Measurements from ENCODE around the gene RET.
"Not testable (repeated sequence)": the region's sequence is repeated elsewhere in the genome, so short reads cannot be mapped to it uniquely, and the experiment has no call there.

The RET gene

DNA sequence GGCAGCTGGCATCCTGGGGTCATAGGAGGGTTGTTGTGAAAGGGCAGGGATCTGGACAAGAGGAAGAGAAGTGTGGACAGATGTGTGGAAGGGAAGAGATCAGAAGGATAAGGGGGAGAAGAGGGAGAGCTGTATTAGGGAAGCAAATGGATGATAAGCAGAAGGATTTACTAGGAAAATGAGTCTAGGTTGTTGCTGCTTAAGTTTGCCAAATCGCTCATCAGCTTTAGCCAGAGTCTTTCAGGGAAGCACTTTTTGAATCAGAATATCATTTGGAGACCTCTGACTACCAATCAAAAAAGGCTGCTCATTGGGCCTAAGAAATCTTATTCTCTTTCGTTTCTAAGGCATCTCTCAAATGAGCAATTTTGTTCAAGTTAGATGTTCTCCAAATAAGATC is 58.8 kb downstream of the RET start:
- DNase-seq (ENCODE audit: low read depth in 2 of 2) = no peak

DNA sequence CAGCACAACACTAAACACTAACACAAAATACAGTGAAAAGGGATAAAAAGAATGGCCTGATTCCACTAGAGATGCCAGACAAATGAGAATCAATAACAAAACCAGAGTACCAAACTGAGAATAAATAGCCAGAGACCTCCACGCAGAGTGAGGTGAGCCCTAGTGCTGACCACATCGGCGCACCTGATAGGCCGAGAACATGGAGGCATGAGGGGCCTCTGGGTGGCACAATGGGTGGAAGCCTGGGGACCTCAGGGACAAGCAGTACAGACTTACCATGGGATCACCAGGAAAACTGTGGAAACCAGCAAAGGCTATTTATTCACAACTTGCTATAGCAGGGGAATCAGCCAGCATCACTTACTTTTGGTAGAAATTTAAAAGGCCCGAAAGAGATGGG is 59.6 kb downstream of the RET start:
- DNase-seq (ENCODE audit: low read depth in 2 of 2) = no peak

DNA sequence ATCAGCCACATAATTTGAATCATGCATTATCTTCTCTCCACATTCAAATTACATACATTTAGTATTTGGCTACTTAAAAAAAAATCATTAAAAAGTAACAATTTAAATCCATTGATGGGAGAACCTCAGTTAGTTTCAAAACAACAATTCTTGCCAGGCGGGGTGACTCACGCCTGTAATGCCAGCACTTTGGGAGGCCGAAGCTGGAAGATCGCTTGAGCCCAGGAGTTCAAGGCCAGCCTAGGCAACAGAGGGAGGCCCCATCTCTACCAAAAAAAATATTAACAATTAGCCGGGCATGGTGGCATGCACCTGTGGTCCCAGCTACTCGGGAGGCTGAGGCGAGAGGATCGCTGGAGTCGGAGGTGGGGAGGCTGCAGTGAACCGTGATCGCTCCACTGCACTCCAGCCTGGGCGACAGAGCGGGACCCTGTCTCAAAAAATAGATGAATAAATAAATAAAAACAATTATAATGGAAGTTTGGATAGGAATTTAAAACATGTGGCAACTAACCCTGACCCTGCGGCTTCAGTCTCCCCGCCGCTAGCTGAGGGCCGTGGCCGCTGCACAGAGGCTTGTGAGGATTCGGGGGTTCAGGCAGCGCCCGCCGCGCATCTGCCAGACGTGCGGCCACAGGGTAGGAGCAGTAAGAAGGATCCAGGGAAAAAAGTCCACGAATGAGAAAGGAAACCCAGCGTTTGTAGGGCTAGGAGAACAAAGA is 60.3 kb downstream of the RET start:
- no peak for DNase-seq (ENCODE audit: low read depth in 2 of 2)

DNA sequence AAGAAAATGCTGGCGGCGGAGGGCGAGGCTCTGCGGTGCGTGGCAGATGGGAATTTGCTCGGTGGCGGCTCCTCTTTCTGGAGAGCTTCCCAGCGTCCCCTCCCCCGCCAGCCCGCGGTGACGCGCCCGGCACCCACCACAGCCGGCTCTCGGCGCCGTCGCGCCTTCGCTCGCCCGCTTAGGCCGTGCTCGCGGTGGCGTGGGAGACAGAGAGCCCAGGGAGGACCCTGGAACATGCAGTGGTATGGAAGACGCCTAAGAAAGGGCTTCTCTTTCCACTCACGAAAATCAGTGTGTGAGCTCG is 60.8 kb downstream of the RET start:
- peak; percentile 12 to 32 for DNase-seq (ENCODE audit: low read depth in 2 of 2)

DNA sequence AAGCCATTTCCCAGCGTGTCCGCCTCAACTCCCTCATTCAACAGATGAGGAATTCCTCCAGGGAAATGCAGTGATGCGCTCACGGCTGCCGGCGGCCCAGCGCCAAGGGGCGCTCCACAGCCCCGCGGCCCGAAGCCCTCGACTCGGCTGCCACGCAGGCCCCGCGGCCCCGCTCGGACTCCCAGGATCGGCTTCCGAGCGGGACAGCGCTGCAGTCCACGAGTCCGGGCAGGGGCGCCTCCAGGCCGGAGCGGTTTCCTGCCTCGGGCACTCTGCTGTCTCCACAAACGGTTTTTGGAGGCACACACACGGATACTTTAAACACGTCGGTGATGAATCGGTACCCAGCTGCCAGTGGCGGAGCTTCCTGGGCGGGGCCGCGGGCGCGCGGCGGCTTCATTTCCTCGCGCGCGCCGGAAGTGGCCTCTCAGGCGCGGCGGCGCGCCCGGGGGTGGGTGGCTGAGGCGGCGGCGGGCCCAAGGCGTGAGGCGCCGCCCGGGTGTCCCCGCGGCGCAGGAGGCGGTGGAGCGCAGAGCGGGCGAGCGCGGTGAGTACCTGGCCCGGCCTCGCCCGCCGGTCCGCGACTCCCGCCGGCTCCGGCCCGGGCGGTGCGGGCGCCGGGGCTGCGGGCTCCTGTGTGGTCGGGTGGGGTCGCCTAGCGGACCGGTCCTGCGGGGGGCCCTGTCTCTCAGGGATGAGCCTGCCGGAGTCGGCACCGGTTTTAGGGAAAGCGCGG is 61.3 kb downstream of the RET start, which contains the start of gene CSGALNACT2:
TSS of gene CSGALNACT2 (plus strand) at position 425 of the 736 bp plus-strand sequence. CDS start 16,705 bp downstream, outside the sequence.
- peak; percentile 79 to 84 for DNase-seq (ENCODE audit: low read depth in 2 of 2)

DNA sequence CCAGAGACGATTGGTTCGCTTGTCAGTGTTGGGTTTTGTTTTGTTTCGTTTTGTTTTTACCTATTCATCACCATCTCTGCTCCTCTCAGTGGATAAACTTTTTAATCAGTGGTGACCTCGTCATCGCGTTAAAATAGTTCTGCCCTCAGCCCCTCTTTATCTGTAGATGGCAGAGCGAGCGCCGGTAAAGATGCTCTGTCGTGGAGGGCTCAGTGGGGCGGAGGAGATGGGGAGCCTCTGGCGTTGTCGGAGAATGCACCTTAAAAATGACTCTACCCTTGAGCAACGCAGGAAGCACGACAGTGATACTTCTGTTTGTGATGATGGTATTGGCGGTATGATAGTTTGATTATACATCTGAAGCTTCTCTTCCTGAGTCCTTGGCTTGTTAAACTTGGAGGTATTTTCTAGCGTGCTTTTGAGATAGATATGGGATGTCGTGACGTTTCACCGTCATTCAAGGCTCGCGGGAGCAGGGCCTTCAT is 61.9 kb downstream of the RET start:
- peak; percentile 30 for DNase-seq (ENCODE audit: low read depth in 2 of 2)

DNA sequence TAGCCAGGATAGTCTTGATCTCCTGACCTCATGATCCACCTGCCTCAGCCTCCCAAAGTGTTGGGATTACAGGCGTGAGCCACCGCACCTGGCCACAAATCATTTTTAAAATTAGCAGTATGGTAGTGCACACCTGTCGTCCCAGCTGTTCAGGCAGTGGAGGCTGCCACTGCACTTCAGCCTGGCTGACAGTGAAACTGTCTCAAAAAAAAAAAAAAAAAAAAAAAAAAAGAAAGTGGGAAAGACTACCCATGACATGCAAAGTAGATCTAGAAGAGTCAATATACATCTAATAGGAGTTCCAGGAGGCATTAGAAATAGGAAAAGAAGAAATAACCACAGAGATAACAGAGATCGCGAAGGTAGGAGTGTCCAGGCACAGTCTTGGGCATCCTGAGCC is 64.6 kb downstream of the RET start:
- no peak for DNase-seq (ENCODE audit: low read depth in 2 of 2)

DNA sequence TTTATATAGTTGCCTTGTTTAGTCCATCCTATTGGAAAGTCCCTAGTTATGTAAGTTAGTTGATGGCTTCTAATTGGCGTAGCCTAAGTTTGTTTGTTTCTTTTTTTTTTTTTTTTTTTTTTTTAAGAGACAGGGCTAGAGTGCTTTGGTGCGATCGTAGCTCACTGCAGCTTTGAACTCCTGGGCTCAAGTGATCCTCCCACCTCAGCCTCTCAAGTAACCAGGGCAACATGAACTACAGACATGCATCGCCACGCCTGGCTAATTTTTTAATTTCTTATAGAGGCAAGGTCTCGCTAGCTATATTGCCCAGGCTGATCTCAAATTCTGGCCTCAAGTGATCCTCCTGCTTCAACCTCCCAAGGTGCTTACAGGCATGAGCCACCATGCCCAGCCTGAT is 68.4 kb downstream of the RET start:
- no peak for DNase-seq (ENCODE audit: low read depth in 2 of 2)

DNA sequence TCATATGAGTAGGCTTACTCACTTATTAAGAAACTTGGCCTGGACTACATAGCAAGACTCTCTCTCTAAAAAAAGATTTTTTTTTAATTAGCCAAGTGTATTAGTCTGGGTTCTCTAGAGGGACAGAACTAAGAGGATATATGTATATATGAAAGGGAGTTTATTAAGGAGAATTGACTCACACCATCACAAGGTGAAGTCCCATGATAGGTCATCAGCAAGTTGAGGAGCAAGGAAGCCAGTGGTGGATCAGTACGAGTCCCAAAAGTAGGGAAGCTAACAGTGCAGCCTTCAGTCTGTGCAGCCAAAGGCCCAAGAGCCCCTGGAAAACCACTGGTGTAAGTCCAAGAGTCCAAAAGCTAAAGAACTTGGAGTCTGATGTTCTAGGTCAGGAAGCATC is 69.1 kb downstream of the RET start:
- not testable (repeated sequence) for DNase-seq (ENCODE audit: low read depth in 2 of 2)

DNA sequence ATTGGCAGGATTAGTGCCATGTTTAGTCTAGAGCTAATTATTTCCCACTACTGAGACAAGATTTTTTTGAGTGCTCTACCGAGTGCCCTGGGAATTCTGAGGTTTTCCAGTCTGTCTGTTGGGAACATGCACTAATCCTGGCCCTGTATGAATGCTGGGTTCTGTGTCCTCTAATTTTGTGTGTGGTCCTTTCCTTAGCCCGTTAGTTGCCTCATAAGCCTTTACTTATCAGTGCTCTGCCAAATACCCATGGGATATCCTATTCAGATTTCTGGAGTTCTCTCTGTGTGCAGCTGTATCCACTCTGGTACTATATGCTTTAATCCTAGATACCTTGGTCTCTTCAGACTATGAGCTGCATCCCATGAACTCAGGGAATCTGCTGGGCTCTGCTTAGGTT is 74.5 kb downstream of the RET start:
- DNase-seq (ENCODE audit: low read depth in 2 of 2) = no peak

DNA sequence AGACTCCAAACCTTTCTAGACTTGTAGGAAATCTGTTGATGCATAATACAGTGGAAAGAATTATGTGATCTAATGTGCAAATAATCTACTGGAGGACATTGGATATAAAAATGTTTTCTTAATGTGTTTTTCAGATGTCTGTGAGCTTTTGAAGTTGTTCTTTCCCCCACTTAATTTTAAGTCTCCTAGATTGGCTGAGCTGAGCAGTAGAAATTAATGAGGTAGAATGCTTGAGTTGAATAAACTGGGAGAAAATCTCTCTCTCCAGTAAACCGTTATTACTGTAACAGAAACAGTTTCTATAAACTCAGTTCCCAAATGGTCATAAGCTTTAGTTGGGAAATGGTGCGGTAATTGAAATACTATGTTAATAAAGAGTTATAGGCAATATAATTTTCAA is 77.0 kb downstream of the RET start:
- no peak for DNase-seq (ENCODE audit: low read depth in 2 of 2)

DNA sequence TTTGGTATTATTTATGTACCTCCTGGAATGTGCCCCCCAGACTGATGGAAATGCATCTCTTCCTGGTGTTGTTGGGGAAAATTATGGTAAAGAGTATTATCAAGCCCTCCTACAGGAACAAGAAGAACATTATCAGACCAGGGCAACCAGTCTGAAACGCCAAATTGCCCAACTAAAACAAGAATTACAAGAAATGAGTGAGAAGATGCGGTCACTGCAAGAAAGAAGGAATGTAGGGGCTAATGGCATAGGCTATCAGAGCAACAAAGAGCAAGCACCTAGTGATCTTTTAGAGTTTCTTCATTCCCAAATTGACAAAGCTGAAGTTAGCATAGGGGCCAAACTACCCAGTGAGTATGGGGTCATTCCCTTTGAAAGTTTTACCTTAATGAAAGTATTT is 78.4 kb downstream of the RET start:
- no peak for DNase-seq (ENCODE audit: low read depth in 2 of 2)

DNA sequence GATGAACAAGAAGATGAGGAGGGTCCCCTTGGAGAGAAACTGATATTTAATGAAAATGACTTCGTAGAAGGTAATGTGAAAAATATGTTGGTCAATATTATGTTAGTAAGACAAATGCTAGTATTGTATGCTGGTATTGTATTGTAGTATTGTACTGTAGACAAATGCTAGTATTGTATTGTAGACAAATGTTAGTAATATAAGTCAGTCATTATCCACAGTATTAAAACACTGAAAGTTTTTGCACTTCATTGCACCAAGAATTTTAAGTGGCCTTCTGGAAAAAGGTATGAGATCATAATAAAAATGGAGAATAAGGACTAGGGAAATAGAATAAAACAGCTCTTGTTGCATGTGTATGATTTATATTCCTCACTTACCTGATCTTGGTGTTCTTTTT is 78.9 kb downstream of the RET start:
- DNase-seq (ENCODE audit: low read depth in 2 of 2) = no peak

DNA sequence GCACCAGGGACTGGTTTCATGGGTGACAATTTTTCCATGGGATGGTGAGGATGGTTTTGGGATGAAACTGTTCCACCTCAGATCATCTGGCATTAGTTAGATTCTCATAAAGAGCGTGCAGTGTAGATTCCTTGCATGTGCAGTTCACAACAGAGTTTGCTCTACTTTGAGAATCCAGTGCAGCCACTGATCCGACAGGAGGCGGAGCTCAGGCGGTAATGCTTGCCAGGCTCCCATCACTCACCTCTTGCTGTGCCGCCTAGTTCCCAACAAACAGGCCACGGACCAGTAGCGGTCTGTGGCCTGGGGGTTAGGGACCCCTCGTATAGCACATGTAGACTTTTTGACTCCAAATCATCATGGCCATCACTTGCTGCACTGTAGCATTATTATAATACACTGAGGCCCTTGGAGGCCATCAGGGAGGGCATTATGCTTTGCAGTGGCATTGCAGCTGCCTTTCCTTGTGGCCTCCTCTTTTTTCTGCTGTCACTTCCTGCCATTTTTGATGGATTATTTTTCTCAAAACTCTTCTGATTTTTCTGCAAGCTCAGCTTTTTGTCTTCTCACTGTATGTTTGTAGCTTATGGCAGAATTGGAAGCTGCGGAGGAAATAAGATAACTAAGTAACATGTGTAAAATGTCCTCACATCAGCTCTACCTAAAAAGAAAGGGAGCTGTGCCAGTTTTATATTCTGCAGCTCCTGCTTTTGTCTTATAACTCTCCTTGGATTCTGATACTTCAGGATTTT is 79.9 kb downstream of the RET start:
- DNase-seq (ENCODE audit: low read depth in 2 of 2) = no peak

DNA sequence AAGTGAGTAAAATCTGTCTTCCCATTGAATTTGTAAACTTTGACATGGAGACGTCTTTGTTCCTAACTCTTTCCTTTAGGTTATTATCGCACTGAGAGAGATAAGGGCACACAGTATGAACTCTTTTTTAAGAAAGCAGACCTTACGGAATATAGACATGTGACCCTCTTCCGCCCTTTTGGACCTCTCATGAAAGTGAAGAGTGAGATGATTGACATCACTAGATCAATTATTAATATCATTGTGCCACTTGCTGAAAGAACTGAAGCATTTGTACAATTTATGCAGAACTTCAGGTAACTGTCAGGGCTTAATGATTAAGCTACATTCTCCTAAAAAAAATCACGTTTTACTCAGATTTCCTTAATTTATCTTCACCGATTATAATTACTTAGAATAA is 81.8 kb downstream of the RET start:
- no peak for DNase-seq (ENCODE audit: low read depth in 2 of 2)

DNA sequence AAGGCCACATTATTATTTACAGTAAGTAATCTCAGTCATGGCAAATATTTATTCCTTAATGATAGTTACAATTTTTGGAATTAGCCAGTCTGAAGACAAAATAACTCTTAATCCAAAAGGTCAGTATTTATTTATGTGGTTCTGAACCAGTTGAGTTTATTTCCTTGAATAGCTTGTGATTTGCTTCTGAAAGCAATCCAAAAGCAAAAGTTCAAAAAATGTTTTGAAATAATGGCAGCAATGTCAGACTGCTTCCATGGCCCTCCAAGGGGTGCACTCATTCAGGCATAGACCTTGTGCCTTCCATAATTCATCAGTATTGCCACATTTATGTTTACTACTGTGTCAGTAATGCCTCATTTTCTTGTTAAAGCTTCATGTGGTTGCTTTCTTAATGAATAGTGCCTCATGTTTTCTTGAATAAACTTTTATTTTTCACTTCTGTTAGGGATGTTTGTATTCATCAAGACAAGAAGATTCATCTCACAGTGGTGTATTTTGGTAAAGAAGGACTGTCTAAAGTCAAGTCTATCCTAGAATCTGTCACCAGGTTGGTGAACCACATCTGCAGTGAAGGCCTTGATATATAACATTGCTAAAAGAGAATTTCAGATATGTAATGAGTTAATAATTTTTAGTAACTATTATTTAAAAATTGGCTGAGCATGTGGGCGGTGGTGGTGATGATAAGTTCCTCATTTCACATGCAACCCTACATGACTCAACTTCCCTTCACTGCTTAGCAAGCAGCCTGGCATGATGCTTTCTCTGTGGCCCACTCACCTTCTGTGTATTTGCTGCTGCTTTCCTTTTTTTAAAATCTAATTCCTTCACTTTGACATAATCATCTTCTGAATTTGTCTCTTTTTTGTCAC is 83.4 kb downstream of the RET start:
- DNase-seq (ENCODE audit: low read depth in 2 of 2) = peak in 1 of 2 donors; percentile 12

DNA sequence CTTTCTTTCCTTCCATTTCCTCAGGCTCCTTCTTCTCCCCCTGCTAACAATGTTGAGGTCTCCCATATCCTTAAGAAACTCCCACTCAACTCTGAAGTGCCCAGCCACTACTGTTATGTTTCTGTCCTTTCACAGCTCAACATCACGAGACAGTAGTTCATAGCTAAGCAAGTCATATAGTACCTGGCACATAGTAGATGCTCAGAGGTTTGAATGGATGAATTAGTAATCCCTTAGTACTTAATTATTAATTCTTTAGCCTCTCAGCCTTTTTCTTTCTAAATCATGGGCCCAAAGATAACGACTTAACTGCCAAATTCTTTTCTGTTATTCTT is 84.0 kb downstream of the RET start:
- DNase-seq (ENCODE audit: low read depth in 2 of 2) = no peak

DNA sequence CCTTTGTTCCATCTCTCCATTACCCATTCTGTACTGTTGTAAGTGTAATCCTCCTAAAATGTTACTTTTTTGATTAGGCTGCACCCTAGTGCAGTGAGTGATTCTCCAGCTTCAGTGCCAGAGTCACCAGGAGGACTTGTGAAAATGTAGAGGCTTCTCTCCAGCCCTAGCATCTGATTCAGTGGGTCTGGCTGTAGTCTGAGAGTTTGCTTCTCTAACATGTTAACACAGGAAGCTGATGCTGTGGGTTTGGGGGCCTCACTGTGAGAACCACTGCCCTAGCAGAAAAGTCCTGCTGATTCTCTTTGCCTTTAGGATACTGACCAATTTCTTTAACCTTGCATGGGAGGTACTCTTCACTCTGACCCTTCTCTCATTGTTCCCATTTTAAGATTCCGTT is 85.7 kb downstream of the RET start:
- no peak for DNase-seq (ENCODE audit: low read depth in 2 of 2)

DNA sequence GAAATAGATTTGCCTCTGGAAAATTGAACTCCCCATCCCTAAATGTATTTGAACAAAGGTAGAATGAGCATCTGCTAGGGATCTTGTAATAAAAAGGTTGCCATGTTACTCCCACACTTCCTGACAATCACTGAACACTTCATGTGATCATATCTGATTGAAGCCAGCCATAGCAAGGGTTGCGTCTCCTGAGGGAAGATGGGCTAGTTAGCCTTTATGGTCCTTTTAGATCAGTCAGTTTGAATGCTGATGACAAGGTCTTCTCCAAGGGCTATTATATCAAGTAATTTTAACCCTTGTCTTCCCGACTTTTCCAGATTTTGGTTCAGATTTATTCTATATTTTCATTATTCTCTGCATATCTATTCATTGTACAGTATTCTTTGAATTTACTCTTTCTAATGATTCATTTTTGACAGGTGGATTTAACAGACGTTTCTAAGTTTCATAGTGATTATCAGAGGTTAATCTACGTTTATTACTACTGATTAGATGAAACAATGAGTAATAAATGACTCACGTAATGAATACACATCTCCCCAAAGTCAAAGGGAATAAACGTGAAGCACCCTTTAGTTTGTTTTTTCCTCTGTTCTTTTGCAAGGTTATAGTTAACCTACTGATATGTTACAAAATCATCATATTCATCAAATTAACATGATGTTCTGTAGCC is 89.5 kb downstream of the RET start:
- no peak for DNase-seq (ENCODE audit: low read depth in 2 of 2)

DNA sequence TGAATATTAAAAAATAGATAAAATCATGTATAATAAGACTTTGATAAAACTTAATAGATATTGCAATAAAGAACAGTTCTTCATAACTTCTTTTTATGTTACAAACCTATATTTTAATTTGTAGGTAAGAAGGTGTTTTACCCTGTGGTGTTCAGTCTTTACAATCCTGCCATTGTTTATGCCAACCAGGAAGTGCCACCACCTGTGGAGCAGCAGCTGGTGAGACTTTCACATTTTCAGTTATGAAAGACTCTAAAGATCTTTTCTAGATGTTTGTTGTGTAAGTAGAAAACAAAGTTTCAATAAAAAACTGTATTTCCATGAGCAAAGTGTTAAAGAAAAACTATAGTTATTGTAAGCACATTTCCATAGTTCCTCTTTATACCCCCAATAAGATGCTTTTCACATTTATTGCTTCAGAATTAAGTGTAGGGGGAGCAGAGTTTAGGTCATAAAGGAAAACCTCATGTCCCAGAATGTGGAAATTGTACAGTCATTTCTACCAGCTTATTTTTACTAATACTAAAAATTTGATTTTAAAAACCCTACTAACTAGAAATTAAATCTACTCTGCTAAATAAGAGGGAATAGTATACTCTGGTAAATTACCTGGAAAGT is 90.1 kb downstream of the RET start:
- no peak for DNase-seq (ENCODE audit: low read depth in 2 of 2)

DNA sequence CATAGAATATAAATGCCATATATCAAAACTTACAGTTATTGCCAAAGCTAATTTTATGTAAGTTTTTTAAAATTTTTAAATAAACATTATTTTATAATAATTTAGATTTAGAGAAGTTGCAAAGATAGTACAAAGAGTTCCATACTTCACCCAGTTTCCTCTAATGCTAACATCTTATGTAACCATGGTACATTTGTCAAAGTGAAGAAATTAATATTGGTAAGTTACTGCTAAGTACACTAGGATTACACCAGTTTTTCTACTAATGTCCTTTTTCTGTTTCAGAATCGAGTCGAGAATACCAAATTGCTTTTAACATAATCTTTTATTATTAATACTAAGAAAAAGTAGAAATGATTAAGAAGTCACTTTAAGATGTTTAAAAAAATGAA is 90.6 kb downstream of the RET start:
- no peak for DNase-seq (ENCODE audit: low read depth in 2 of 2)

Data from stimulated activated CD4-positive, alpha-beta T cell treated with anti-CD3 and anti-CD28 coated beads, Interleukin-1b, Interleukin-23, amount 100 ng/mL, for 4 hours (primary cell).